IPS DF 4.7 (cell line): ENCODE data around the gene AIFM3.
"Not testable (repeated sequence)": the region's sequence is repeated elsewhere in the genome, so short reads cannot be mapped to it uniquely, and the experiment has no call there.

Experiments used
- DNase-seq: peaks from one replicate; pipeline ENCODE4 v3.0.0-alpha.2; 2013; ENCODE audit warnings: low spot score; ENCODE audit errors: extremely low read depth

The AIFM3 gene

GRCh38 chr22:20966883-20967696 is at the start of gene AIFM3:
Gene AIFM3 (plus strand): TSS chr22:20967255. CDS start chr22:20967945, 690 bp downstream.
- no peak for DNase-seq

- DNase-seq = no peak
Measured at GRCh38 chr22:20918663-20919218, 48.3 kb upstream of the AIFM3 start.

- no peak for DNase-seq
Measured at GRCh38 chr22:20919718-20920117, 47.3 kb upstream of the AIFM3 start.

GRCh38 chr22:20920881-20921203 is 46.2 kb upstream of the AIFM3 start:
- no peak for DNase-seq

GRCh38 chr22:20922141-20922751 is 44.8 kb upstream of the AIFM3 start:
- DNase-seq = no peak

GRCh38 chr22:20926243-20926642 is 40.8 kb upstream of the AIFM3 start:
- DNase-seq = no peak

- no peak for DNase-seq
Measured at GRCh38 chr22:20927940-20928572, 39.0 kb upstream of the AIFM3 start.

- no peak for DNase-seq
Measured at GRCh38 chr22:20928573-20928967, 38.5 kb upstream of the AIFM3 start.

- DNase-seq = no peak
Measured at GRCh38 chr22:20930004-20930403, 37.1 kb upstream of the AIFM3 start.

GRCh38 chr22:20930435-20930834 is 36.6 kb upstream of the AIFM3 start:
- not testable (repeated sequence) for DNase-seq

- DNase-seq = no peak
Measured at GRCh38 chr22:20931126-20931654, 35.9 kb upstream of the AIFM3 start.

GRCh38 chr22:20933910-20934309 is 33.1 kb upstream of the AIFM3 start:
- no peak for DNase-seq

- not testable (repeated sequence) for DNase-seq
Measured at GRCh38 chr22:20935049-20935448, 32.0 kb upstream of the AIFM3 start.

GRCh38 chr22:20935780-20936539 is 31.1 kb upstream of the AIFM3 start:
- not testable (repeated sequence) for DNase-seq

- DNase-seq = no peak
Measured at GRCh38 chr22:20937031-20937793, 29.8 kb upstream of the AIFM3 start.

- DNase-seq = no peak
Measured at GRCh38 chr22:20937794-20938671, 29.0 kb upstream of the AIFM3 start.

- DNase-seq = not testable (repeated sequence)
Measured at GRCh38 chr22:20939457-20940185, 27.4 kb upstream of the AIFM3 start.

GRCh38 chr22:20940186-20940651 is 26.8 kb upstream of the AIFM3 start:
- no peak for DNase-seq
